ENCODE data around the gene RHO. TPM values are rescaled to one million over a fixed set of nuclear protein-coding genes. Genes with fewer than 3 reads are reported as not detected.

Gene RHO
- total and polyA plus RNA-seq, 7 experiments from 2014 or later = not detected

DNA sequence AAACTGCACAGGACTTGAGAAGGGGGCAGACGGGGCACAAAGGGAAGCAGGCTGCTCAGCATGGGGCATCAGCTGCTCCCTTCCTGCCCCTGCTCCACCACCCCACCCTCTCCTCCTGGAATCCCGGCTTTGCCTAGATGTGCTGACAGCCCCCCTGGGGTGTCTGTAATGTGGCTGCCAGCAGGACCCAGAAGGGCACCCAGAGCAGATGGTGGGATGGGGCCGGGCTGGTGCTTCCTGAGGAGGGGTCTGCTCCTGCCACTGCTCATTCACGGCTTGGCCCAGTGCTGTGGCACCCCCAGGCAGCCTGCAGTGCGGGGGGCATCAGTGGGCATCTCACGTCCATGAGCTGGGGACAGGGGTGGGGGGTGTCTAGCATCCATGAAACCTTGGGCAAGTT lies 24.7 kb downstream of the RHO start:
- ChIA-PET POLR2A (no interaction called here), CTCF (no interaction called here)
- no peak overlapping the region for H3K4me3 ChIP-seq (ENCODE audit: low read length)
- H3K27ac Mint-ChIP-seq = no peak overlapping the region
- ATAC-seq (no peak), DNase-seq (no peak)
- peak overlapping the region in 2 of 10 donors; percentile 15 to 35 for H3K4me3 Mint-ChIP-seq
- no peaks in the 10 kb centered on the region for H3K9me3 Mint-ChIP-seq
- H3K9me3 ChIP-seq (ENCODE audit: control insufficient read depth in 2 of 3, low read length in 3 of 3) = no peaks in the 10 kb centered on the region
- peaks cover 0 to 20% (median 13%) of the 10 kb centered on the region in 7 donors for H3K4me1 Mint-ChIP-seq
- no peaks in the 10 kb centered on the region for H3K36me3 Mint-ChIP-seq
- H3K27me3 Mint-ChIP-seq = peaks cover 0 to 20% (median 6%) of the 10 kb centered on the region in 5 donors
- no peaks in the 10 kb centered on the region for H3K36me3 ChIP-seq (ENCODE audit: control insufficient read depth in 2 of 3, insufficient read depth in 3 of 3, low read length in 3 of 3)
- H3K27ac ChIP-seq (ENCODE audit: low read depth, low read length) = no peak overlapping the region
- H3K27me3 ChIP-seq (ENCODE audit: control insufficient read depth in 2 of 2, insufficient read depth in 2 of 2, low read length in 2 of 2) = no peaks in the 10 kb centered on the region
- intact Hi-C loops (cut with micrococcal nuclease) = no loop called here
- H3K4me1 ChIP-seq (ENCODE audit: control insufficient read depth in 2 of 2, insufficient read depth in 2 of 2, low read length in 2 of 2) = peaks cover 0 to 11% of the 10 kb centered on the region in 2 donors

DNA sequence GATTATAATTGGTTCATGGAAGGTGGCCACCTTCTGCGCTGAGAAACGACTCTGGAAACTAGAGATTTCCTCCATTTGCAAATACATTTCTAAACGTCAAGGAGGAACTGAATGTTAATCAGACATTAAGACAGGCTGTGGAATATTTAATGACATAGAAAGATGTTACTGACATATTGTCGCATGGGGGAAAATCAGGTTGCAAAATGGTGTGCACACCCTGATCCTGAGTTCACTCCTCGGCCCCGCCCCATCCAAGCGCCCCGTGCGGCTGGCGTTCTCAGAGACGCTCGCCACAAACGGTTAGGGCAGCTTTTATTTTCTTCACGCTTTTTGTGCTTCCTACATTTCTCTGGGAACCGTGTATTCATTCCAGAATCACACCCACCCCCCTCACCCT lies 25.3 kb downstream of the RHO start:
- DNase-seq (no peak), ATAC-seq (peak; percentile 63)
- H3K27ac Mint-ChIP-seq = no peak overlapping the region
- Histone ChIP-seq H3K4me1 (ENCODE audit: control insufficient read depth in 2 of 2, insufficient read depth in 2 of 2, low read length in 2 of 2) (peaks cover 0 to 16% of the 10 kb centered on the region in 2 donors), H3K9me3 (ENCODE audit: control insufficient read depth in 2 of 3, low read length in 3 of 3) (no peaks in the 10 kb centered on the region), H3K36me3 (ENCODE audit: control insufficient read depth in 2 of 3, insufficient read depth in 3 of 3, low read length in 3 of 3) (no peaks in the 10 kb centered on the region), H3K27me3 (ENCODE audit: control insufficient read depth in 2 of 2, insufficient read depth in 2 of 2, low read length in 2 of 2) (no peaks in the 10 kb centered on the region), H3K4me3 (ENCODE audit: low read length) (no peak overlapping the region), H3K27ac (ENCODE audit: low read depth, low read length) (no peak overlapping the region)
- H3K27me3 Mint-ChIP-seq = peaks cover 0 to 23% (median 6%) of the 10 kb centered on the region in 5 donors
- H3K4me1 Mint-ChIP-seq = peaks cover 0 to 22% (median 14%) of the 10 kb centered on the region in 7 donors
- no peaks in the 10 kb centered on the region for H3K36me3 Mint-ChIP-seq
- no peaks in the 10 kb centered on the region for H3K9me3 Mint-ChIP-seq
- intact Hi-C loops (cut with micrococcal nuclease) = no loop called here
- POLR2A ChIA-PET = no interaction called here
- CTCF ChIA-PET = no interaction called here
- peak overlapping the region in 9 of 10 donors; percentile 10 to 64 (median 24) for H3K4me3 Mint-ChIP-seq

DNA sequence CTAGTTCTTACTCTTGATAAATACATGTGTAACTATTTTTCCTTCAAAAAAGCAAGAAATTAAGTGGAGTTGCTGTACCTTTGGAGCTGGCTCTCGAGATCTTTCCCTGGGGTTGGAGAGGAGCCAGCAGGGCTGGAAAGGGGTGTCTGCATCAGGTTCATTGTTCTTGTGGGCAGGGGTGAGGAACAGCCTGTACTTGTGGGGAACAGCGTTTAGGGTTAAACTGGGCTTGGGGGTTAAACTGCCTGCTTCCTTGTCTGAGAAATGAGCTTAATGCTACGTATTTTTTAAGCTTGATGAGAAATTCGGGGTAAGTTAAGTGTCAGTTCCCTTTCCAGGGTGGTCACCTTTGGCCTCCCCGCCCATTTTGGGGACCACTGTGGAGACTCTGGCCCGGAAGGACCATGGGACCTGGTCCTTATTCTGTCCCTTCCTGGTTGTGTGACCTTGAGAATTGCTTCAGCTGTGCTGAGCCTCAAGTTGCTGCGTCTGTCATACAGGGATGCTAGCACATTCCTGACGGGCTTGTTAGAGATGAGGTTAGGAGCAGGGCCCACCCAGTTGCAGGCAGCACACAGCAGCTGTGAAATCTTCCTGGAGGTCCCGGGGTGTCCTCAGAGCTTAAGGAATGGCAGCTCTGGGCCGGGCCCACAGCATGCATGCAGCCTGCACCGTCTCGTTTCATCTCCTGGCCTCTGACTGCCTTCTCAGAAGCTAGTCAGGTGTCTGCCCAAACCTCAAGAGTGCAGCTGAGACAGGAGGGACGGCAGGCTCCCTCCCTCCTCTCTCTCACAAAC lies 26.1 kb downstream of the RHO start:
- intact Hi-C loops (cut with micrococcal nuclease) = no loop called here
- peaks cover 0 to 23% (median 6%) of the 10 kb centered on the region in 5 donors for H3K27me3 Mint-ChIP-seq

DNA sequence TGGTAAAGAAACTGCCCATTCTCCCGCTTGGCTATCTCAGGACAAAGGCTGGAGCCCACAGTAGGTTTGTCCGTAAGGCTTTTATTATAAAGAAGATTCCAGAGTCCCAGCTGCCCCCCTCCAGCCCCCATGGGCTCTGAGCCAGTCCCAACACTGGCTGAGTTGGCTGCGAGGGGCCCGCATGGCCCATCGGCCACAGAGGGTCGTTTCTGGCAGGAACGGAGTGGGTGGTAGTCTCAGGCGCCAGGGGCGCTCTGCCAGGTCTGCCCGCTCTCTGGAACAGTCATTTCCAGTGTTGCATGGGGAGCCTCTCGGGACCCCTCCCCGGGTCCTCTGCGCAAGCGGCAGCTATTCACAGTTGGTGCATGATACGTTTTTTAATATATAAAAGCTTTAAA lies 26.7 kb downstream of the RHO start:
- ATAC-seq (no peak), DNase-seq (no peak)
- Mint-ChIP-seq H3K27ac (no peak overlapping the region), H3K9me3 (no peaks in the 10 kb centered on the region), H3K4me1 (peaks cover 0 to 22% (median 14%) of the 10 kb centered on the region in 7 donors), H3K36me3 (no peaks in the 10 kb centered on the region), H3K27me3 (peaks cover 0 to 23% (median 6%) of the 10 kb centered on the region in 5 donors), H3K4me3 (no peak overlapping the region)
- H3K4me3 ChIP-seq (ENCODE audit: low read length) = no peak overlapping the region
- H3K9me3 ChIP-seq (ENCODE audit: control insufficient read depth in 2 of 3, low read length in 3 of 3) = no peaks in the 10 kb centered on the region
- no peaks in the 10 kb centered on the region for H3K36me3 ChIP-seq (ENCODE audit: control insufficient read depth in 2 of 3, insufficient read depth in 3 of 3, low read length in 3 of 3)
- POLR2A ChIA-PET = interaction anchor here (0.6 kb wide), 1 partner anchor 41 kb away, joined by 3 read pairs; no protein-coding TSS in a partner anchor
- intact Hi-C loops (cut with micrococcal nuclease) = no loop called here
- no peaks in the 10 kb centered on the region for H3K27me3 ChIP-seq (ENCODE audit: control insufficient read depth in 2 of 2, insufficient read depth in 2 of 2, low read length in 2 of 2)
- peaks cover 0 to 21% of the 10 kb centered on the region in 2 donors for H3K4me1 ChIP-seq (ENCODE audit: control insufficient read depth in 2 of 2, insufficient read depth in 2 of 2, low read length in 2 of 2)
- no peak overlapping the region for H3K27ac ChIP-seq (ENCODE audit: low read depth, low read length)
- CTCF ChIA-PET = no interaction called here

More for the DNA sequence above, 26.1 kb downstream of the RHO start:
- Histone ChIP-seq H3K36me3 (ENCODE audit: control insufficient read depth in 2 of 3, insufficient read depth in 3 of 3, low read length in 3 of 3) (no peaks in the 10 kb centered on the region), H3K27me3 (ENCODE audit: control insufficient read depth in 2 of 2, insufficient read depth in 2 of 2, low read length in 2 of 2) (no peaks in the 10 kb centered on the region), H3K4me1 (ENCODE audit: control insufficient read depth in 2 of 2, insufficient read depth in 2 of 2, low read length in 2 of 2) (peaks cover 0 to 21% of the 10 kb centered on the region in 2 donors), H3K9me3 (ENCODE audit: control insufficient read depth in 2 of 3, low read length in 3 of 3) (no peaks in the 10 kb centered on the region), H3K27ac (ENCODE audit: low read depth, low read length) (no peak overlapping the region), H3K4me3 (ENCODE audit: low read length) (no peak overlapping the region)
- no peak for ATAC-seq
- Mint-ChIP-seq H3K36me3 (no peaks in the 10 kb centered on the region), H3K4me1 (peaks cover 0 to 22% (median 14%) of the 10 kb centered on the region in 7 donors), H3K9me3 (no peaks in the 10 kb centered on the region), H3K27ac (peak overlapping the region in 3 of 9 donors; percentile 5 to 41 (median 10)), H3K4me3 (peak overlapping the region in 5 of 10 donors; percentile 10 to 64 (median 41))
- POLR2A ChIA-PET = interaction anchor here (0.6 kb wide), 2 partner anchors 120 to 209 kb away, joined by 3 to 4 read pairs; no protein-coding TSS in a partner anchor
- CTCF ChIA-PET = interaction anchor here (0.6 kb wide), 1 partner anchor 76 kb away, joined by 3 read pairs; no protein-coding TSS in a partner anchor
- no peak for DNase-seq

DNA sequence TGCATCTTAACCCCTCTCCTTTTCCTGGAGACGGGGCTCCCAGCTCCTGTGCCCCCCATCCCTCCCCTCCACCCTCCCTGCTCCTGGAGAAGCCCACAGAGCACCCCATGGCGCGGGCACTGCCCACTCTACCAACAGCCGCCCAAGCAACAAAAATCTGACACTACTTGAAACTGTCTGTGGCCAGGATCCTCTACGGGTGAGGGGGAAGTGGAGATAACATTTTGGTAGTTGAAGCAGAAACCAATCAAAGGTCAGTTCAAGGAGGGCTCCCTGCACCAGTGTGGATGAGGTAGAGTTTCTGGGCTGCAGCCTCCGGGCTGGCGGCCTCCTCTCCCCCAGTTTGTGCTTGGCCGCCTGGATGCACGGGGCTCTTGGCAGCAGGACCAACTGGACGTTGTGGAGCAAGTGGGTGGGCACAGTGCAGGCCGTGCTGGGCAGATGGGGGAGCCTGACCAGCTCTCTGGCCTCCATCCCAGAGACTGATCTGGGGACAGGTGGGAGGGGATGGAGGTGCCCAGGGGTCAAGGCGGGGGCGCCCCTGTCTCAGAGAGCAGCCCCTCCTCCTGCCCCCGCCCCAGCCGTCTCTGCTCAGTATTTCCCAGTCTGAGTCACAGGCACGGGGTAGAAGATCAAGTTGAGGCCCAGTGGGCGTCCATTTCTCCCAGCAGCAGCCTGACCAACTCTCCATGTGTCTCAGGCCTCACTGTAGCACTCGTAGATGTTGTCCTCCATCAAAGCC lies 27.3 kb downstream of the RHO start:
- ChIA-PET POLR2A (interaction anchor here (0.6 kb wide), 1 partner anchor 40 kb away, joined by 3 read pairs; no protein-coding TSS in a partner anchor), CTCF (interaction anchor here (0.6 kb wide), 1 partner anchor 166 kb away, joined by 5 read pairs; no protein-coding TSS in a partner anchor)
- Histone ChIP-seq H3K9me3 (ENCODE audit: control insufficient read depth in 2 of 3, low read length in 3 of 3) (no peaks in the 10 kb centered on the region), H3K4me1 (ENCODE audit: control insufficient read depth in 2 of 2, insufficient read depth in 2 of 2, low read length in 2 of 2) (peaks cover 0 to 21% of the 10 kb centered on the region in 2 donors), H3K27ac (ENCODE audit: low read depth, low read length) (no peak overlapping the region), H3K27me3 (ENCODE audit: control insufficient read depth in 2 of 2, insufficient read depth in 2 of 2, low read length in 2 of 2) (no peaks in the 10 kb centered on the region), H3K4me3 (ENCODE audit: low read length) (no peak overlapping the region), H3K36me3 (ENCODE audit: control insufficient read depth in 2 of 3, insufficient read depth in 3 of 3, low read length in 3 of 3) (no peaks in the 10 kb centered on the region)
- DNase-seq (no peak), ATAC-seq (no peak)
- H3K27me3 Mint-ChIP-seq = peaks cover 0 to 23% (median 6%) of the 10 kb centered on the region in 5 donors
- no peaks in the 10 kb centered on the region for H3K9me3 Mint-ChIP-seq
- peaks cover 0 to 3% (median 0%) of the 10 kb centered on the region in 5 donors for H3K36me3 Mint-ChIP-seq
- H3K4me3 Mint-ChIP-seq = no peak overlapping the region
- peak overlapping the region in 1 of 9 donors; percentile 41 for H3K27ac Mint-ChIP-seq
- H3K4me1 Mint-ChIP-seq = peaks cover 4 to 22% (median 16%) of the 10 kb centered on the region in 7 donors
- intact Hi-C loops (cut with micrococcal nuclease) = no loop called here

DNA sequence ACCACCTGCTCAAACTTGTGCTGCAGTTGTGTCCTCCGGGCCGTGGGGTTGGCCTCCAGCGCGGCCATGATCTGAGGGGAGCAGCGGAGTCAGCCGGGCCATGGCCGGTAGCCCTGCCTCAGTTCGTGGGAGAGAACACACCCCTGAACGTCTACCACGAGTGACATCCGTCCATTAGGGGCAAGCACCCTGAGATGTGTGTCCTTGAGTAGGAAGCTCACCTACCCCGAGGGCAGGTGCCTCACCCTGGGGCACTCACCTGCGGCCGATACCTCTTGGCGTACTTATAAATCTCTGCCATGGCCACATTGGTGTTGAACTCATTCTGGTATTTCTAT lies 27.9 kb downstream of the RHO start:
- H3K27ac Mint-ChIP-seq = peak overlapping the region in 1 of 9 donors; percentile 41

More for the DNA sequence above, 27.9 kb downstream of the RHO start:
- no peak for DNase-seq
- no peak overlapping the region for H3K27ac ChIP-seq (ENCODE audit: low read depth, low read length)
- H3K9me3 ChIP-seq (ENCODE audit: control insufficient read depth in 2 of 3, low read length in 3 of 3) = no peaks in the 10 kb centered on the region
- peaks cover 0 to 21% of the 10 kb centered on the region in 2 donors for H3K4me1 ChIP-seq (ENCODE audit: control insufficient read depth in 2 of 2, insufficient read depth in 2 of 2, low read length in 2 of 2)
- H3K27me3 ChIP-seq (ENCODE audit: control insufficient read depth in 2 of 2, insufficient read depth in 2 of 2, low read length in 2 of 2) = no peaks in the 10 kb centered on the region
- peaks cover 0 to 3% (median 0%) of the 10 kb centered on the region in 5 donors for H3K36me3 Mint-ChIP-seq
- H3K9me3 Mint-ChIP-seq = no peaks in the 10 kb centered on the region
- peaks cover 0 to 23% (median 6%) of the 10 kb centered on the region in 5 donors for H3K27me3 Mint-ChIP-seq
- no peak overlapping the region for H3K4me3 Mint-ChIP-seq
- no peak overlapping the region for H3K4me3 ChIP-seq (ENCODE audit: low read length)
- ATAC-seq = no peak
- ChIA-PET CTCF (no interaction called here), POLR2A (no interaction called here)
- H3K36me3 ChIP-seq (ENCODE audit: control insufficient read depth in 2 of 3, insufficient read depth in 3 of 3, low read length in 3 of 3) = no peaks in the 10 kb centered on the region
- intact Hi-C loops (cut with micrococcal nuclease) = no loop called here
- peaks cover 7 to 22% (median 16%) of the 10 kb centered on the region in 7 donors for H3K4me1 Mint-ChIP-seq
